GM12891 (cell line): ENCODE data around the gene PACSIN2. TPM values are rescaled to one million over a fixed set of nuclear protein-coding genes. Genes with fewer than 3 reads are reported as not detected.

Source experiments
- DNase-seq: peaks from one replicate; pipeline ENCODE4 v3.0.0; 2011; ENCODE audit warnings: low spot score; ENCODE audit not compliant: insufficient read length
- FAIRE-seq: peaks from 2 replicates; lab custom pipeline; 2011; peaks lifted over from hg19 to GRCh38; lab: Jason Lieb, UNC
- PAX5 ChIP-seq: IDR thresholded peaks from 2 replicates; pipeline ENCODE4 v1.6.1; 2011; ENCODE audit warnings: low read length, moderate library complexity, mild to moderate bottlenecking; ENCODE audit not compliant: insufficient read depth, severe bottlenecking
- POLR2A ChIP-seq: IDR thresholded peaks from 2 replicates; pipeline ENCODE4 v1.6.1; 2011; ENCODE audit warnings: low read depth, low read length, control low read depth
- POLR2AphosphoS5 ChIP-seq: IDR thresholded peaks from 2 replicates; pipeline ENCODE4 v1.6.1; 2011; ENCODE audit warnings: low read depth, low read length, control low read depth
- POU2F2 ChIP-seq: IDR thresholded peaks from 2 replicates; pipeline ENCODE4 v1.6.1; 2011; ENCODE audit warnings: low read depth, mild to moderate bottlenecking, control low read depth, low read length, moderate library complexity
- SPI1 ChIP-seq: IDR thresholded peaks from 2 replicates; pipeline ENCODE4 v1.6.1; 2011; ENCODE audit warnings: low read depth, low read length, control low read depth
- TAF1 ChIP-seq: IDR thresholded peaks from 2 replicates; pipeline ENCODE4 v1.6.1; 2011; ENCODE audit warnings: low read depth, low read length, control low read depth
- polyA plus RNA-seq: library from polyadenylated mRNA; unstranded; fragments of >200 nt; gene quantifications from one replicate; pipeline ENCODE4 v1.2.1, GENCODE V29; 2012; ENCODE audit warnings: low read depth, missing spikeins, inconsistent platforms; ENCODE audit not compliant: missing spikeins

The PACSIN2 gene, protein sequence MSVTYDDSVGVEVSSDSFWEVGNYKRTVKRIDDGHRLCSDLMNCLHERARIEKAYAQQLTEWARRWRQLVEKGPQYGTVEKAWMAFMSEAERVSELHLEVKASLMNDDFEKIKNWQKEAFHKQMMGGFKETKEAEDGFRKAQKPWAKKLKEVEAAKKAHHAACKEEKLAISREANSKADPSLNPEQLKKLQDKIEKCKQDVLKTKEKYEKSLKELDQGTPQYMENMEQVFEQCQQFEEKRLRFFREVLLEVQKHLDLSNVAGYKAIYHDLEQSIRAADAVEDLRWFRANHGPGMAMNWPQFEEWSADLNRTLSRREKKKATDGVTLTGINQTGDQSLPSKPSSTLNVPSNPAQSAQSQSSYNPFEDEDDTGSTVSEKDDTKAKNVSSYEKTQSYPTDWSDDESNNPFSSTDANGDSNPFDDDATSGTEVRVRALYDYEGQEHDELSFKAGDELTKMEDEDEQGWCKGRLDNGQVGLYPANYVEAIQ
- polyA plus RNA-seq, result 58.1 TPM

DNA sequence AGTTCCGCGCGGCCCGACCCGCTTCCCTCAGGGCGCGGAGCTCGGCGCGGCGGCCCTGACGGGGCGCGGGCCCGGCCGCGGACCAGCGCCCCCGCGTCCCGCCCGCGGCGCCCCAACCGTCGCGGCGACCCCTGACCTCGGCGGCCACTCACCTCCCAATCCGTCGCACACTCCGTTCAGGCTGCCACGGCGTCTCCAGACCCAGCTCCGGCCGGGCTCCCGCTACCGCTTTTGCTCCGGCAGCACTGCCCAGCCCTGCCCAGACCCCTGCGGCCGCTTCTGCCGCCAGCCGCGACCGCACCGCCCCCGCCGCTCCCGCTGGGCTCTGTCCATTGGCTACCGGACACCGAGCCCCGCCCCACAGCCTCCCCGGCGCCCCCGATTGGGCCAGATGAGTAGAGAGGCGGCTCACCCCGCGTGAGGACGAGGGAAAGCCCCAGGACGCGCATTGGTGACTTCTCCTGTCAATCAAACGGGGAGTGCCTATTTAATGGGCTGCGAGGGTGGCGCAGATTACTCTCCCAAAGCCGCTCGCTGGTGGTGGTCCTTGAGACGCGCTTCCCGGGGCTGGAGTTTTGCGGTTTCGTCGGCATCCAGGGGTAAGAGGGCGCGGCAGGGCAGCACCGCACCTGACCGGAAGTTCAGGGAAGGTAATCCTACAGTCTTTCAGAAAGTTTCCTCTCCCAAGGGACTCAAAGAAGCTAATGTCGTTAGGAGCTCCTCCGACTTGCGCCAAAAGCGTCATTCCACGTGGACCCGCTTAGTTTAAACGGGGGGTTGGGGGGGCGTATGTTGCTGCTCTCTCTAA, at the start of gene PACSIN2:
PACSIN2 (minus strand) TSS at position 281 of the 808 bp plus-strand sequence. CDS start 103,069 bp downstream, outside the sequence.
- DNase-seq (peak; percentile 99), FAIRE-seq (peak; percentile 93)
- TF ChIP-seq POU2F2 (peak; percentile 75), POLR2AphosphoS5 (peak; percentile 99), TAF1 (peak; percentile 98), SPI1 (no peak), POLR2A (peak; percentile 99)

DNA sequence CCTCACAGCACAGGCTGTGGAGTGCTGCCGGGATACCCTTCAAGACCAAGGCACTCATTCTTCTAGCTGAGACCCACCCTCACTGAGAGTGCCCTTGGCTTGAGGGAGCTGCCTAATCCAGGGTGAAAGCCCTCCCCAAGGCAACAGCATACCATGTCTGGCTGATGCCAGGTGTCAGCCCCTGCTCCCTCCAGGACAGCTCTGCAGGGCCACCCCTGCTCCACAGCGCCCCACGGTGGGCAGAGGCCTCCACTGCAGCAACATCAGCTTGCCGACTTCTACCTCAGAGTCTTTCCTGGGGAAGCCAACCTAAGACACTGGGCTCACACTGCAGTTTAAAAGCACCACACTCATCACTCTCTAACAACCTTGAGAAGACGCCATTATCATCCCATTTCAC, 45.2 kb upstream of the PACSIN2 start:
- DNase-seq, result peak; percentile 57
- TF ChIP-seq TAF1 (no peak), POU2F2 (no peak), SPI1 (no peak), PAX5 (no peak), POLR2A (no peak), POLR2AphosphoS5 (no peak)
- FAIRE-seq, result peak; percentile 67

DNA sequence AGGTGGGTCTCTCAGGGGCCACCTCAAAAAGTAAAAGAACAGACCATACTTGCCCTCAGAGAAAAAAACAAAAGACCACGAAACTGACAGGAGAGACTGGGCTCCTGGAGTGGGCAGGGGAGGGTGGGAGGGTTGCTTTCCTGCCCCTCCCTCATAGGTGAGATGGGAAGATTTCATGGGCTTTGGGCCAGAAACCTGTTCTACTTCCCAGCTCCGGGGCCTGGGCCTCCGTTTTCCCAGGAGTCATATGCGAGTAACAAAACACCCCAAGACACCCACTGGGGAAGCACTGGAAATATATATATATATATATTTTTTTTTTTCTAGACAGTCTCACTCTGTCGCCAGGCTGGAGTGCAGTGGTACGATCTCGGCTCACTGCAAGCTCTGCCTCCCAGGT, 42.7 kb upstream of the PACSIN2 start:
- FAIRE-seq (no peak), DNase-seq (no peak)
- TF ChIP-seq POU2F2 (no peak), POLR2AphosphoS5 (no peak), SPI1 (no peak), TAF1 (no peak), POLR2A (no peak), PAX5 (no peak)

DNA sequence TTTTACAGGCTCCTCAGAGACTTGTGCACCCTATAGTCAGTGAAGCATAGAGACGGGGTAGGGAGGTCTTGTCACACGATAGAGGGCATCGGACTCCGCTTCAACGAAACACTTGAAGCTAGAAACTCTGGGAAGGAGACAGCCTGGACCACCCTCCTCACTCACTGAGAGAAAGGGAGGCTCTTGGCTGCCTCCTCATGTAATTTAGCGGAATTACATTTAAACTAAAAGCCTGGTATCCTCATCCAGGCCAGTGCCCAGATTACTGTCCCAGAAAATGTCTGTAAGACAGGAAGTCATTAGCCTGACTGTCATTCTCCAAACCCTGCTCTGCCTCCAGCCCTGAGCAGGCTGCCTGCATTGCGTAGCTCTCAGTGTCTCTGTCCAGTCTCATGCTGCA, 38.2 kb upstream of the PACSIN2 start:
- DNase-seq (no peak), FAIRE-seq (no peak)
- no peak for TF ChIP-seq PAX5
- no peak for TF ChIP-seq SPI1
- TF ChIP-seq TAF1, result no peak
- TF ChIP-seq POU2F2, result no peak
- TF ChIP-seq POLR2AphosphoS5, result no peak
- no peak for TF ChIP-seq POLR2A

DNA sequence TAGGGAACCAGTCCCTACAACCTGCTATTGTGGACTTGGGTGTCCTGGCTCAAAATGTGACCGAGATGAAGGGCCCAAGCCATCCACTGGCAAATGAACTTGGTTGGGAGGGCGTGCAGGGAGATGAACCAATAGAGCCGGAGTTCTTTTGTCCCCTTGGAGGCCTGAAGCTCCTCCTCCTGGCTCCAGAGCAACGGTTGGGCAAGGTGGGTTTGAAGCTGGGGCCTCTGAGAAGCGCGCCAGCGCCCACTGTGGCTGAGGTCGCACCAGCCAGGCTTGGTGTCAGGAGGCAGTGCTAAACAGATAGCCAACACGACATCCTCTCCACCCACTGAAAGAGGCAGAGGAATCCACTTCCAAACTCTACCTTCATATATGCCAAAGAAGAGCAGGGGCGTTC, 36.0 kb upstream of the PACSIN2 start:
- FAIRE-seq (no peak), DNase-seq (no peak)
- TF ChIP-seq POLR2AphosphoS5, result no peak
- no peak for TF ChIP-seq POLR2A
- no peak for TF ChIP-seq TAF1
- no peak for TF ChIP-seq PAX5
- TF ChIP-seq POU2F2, result no peak
- no peak for TF ChIP-seq SPI1

DNA sequence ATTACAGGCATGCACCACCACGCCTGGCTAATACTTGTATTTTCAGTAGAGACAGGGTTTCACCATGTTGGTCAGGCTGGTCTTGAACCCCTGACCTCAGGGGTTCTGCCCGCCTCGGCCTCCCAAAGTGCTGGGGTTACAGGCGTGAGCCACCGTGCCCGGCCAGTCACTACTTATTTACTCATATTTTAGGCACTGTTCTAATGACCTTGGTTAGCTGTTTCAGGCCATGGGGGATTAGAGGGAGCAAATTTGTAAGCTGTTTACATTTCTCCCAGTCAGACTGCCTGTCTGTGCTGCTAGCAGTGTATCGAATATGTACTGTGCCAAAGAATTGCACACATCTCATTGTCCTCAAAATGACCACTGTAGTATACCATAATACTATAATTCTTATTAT, 32.7 kb upstream of the PACSIN2 start:
- FAIRE-seq (no peak), DNase-seq (no peak)
- TF ChIP-seq TAF1 (no peak), PAX5 (no peak), SPI1 (no peak), POLR2A (no peak), POLR2AphosphoS5 (no peak), POU2F2 (no peak)

DNA sequence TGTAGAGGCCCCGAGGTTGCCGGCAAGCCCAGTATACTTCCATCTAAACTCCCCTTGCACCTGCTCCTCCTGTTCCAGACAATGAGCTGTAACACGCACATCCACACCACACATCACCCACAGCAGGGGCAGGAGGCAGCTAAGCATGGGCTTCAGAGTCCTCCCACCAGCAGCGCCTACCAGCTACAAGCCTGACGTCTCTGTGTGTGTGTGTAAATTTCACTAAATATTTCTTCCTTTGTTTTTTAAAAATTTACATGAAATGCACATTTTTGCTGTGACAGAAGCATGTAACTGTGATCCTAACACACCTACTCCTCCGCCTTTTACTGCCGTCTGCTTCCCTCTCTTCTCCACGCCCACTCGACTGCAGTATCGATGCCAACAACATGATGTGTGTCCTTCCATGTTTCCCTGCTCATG, 29.4 kb upstream of the PACSIN2 start:
- DNase-seq (no peak), FAIRE-seq (no peak)
- TF ChIP-seq POLR2A (no peak), SPI1 (no peak), POU2F2 (no peak), TAF1 (no peak), POLR2AphosphoS5 (no peak), PAX5 (no peak)

DNA sequence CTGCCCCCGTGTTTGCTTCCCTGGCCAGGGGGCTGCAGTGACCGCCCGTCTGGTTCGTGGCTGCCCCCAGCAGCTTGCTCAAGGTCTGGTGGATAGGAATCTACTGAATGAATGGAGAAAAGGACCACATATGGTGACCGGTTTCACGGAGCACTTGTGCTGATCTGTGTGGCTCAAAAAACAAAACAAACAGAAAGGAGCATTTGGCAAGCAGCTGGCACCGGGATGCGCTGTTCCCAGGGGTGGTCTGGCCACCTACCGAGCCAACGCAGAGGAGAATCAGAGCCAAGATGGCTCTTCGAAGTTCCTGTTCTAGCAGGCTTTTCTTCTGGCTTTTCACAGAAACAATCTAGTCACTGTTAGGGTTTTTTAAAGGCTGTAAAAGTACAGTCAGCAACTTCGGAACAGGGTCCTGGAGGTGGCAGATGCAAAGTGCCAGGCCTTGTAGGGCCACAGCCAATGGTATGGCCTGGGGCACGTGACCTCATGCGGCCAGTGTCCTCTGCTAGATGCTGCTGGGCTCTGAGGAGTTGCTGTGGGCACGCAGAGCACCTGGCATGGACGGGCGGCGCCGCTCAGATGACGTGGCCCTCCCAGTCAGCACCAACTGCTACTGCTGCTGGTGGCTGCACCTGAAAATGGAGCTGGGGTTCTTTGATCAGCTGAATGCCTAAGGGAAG, 27.3 kb upstream of the PACSIN2 start:
- TF ChIP-seq TAF1 (no peak), POU2F2 (no peak), SPI1 (no peak), POLR2A (no peak), POLR2AphosphoS5 (no peak), PAX5 (no peak)
- no peak for FAIRE-seq
- DNase-seq, result no peak

DNA sequence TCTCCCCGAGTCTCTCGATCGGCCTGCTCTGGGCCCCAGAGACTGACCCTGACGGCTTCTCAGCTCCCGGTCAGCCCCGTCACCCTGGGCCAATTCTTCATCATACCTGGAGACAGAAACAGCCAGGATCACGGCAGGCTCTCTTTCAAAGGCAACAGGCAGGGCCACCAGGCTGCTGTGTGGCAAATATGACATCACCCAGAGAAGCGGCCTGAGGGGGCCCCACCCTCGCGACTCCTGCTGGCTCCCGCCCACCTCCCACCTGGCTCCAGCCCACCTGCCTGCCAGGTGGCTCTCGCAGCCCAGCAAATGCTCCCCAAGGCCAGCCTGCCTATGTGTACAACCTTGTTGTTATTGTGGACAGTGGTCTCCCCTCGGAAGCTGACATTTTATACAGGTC, 24.9 kb upstream of the PACSIN2 start:
- TF ChIP-seq PAX5 (no peak), POU2F2 (no peak)
- no peak for FAIRE-seq
- DNase-seq, result no peak

DNA sequence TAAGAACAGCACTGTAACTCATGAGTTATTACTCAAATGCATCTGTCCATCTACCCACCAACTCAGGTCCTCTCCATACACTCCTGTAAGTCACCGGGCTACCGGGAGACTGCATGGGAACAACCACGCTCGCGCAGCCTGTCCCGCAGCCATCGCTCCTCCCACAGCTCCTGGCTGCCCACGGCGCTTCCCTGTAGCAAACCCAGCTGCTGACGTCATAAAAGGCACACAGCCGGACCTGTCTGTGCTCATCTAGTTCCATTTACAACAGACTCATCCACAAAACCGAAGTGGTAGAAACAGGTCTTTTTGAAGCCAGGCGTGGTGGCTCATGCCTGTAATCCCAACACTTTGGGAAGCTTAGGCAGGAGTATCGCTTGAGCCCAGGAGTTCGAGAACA, 23.4 kb upstream of the PACSIN2 start:
- no peak for DNase-seq
- no peak for FAIRE-seq
- TF ChIP-seq POLR2A, result no peak
- no peak for TF ChIP-seq POLR2AphosphoS5
- TF ChIP-seq TAF1, result no peak
- no peak for TF ChIP-seq PAX5
- TF ChIP-seq SPI1, result no peak
- no peak for TF ChIP-seq POU2F2
